AG04450 (cell line): ENCODE data around the gene CYP46A1. TPM values are rescaled to one million over a fixed set of nuclear protein-coding genes. Genes with fewer than 3 reads are reported as not detected.

Experiments used
- CTCF ChIA-PET: fragments of 300-600, 350-600 bp; formaldehyde crosslinking; extraction: SDS; loops from one replicate; lab custom pipeline; 2022; ENCODE audit warnings: antibody characterized with exemption, inconsistent platforms; lab: Charles Lee
- POLR2A ChIA-PET: fragments of 350-600 bp; formaldehyde crosslinking; extraction: SDS; loops from one replicate; lab custom pipeline; 2021; ENCODE audit warnings: antibody characterized with exemption, inconsistent platforms; lab: Yijun Ruan, JAX
- DNase-seq: peaks from one replicate; pipeline ENCODE4 v3.0.0-alpha.2; 2011; ENCODE audit warnings: low read depth, low spot score
- H3K27ac ChIP-seq: one replicate; pipeline ENCODE4 v1.5.1; 2012; ENCODE audit warnings: low read depth, low read length, control low read depth
- H3K27me3 ChIP-seq: one replicate; pipeline ENCODE4 v1.6.0; 2012; ENCODE audit warnings: low read length; ENCODE audit not compliant: control insufficient read depth, insufficient read depth
- H3K4me3 ChIP-seq: 2 replicates; pipeline ENCODE4 v1.5.1; 2011; ENCODE audit warnings: mild to moderate bottlenecking, low read depth, low read length, control low read depth
- H3K9me3 ChIP-seq: 2 replicates; pipeline ENCODE4 v1.5.1; 2012; ENCODE audit warnings: low read length; ENCODE audit not compliant: control insufficient read depth, insufficient read depth
- CTCF ChIP-seq: IDR thresholded peaks from 2 replicates; pipeline ENCODE4 v1.5.1; 2011; ENCODE audit warnings: low read depth, low read length, control low read depth, inconsistent platforms
- polyA plus RNA-seq: library from polyadenylated mRNA; depleted of rRNA; stranded (reverse); fragments of >200 nt; gene quantifications from 2 replicates; pipeline ENCODE4 v1.2.3, GENCODE V29; 2011

The CYP46A1 gene
- polyA plus RNA-seq, 1 experiment: 0.07 TPM

DNA sequence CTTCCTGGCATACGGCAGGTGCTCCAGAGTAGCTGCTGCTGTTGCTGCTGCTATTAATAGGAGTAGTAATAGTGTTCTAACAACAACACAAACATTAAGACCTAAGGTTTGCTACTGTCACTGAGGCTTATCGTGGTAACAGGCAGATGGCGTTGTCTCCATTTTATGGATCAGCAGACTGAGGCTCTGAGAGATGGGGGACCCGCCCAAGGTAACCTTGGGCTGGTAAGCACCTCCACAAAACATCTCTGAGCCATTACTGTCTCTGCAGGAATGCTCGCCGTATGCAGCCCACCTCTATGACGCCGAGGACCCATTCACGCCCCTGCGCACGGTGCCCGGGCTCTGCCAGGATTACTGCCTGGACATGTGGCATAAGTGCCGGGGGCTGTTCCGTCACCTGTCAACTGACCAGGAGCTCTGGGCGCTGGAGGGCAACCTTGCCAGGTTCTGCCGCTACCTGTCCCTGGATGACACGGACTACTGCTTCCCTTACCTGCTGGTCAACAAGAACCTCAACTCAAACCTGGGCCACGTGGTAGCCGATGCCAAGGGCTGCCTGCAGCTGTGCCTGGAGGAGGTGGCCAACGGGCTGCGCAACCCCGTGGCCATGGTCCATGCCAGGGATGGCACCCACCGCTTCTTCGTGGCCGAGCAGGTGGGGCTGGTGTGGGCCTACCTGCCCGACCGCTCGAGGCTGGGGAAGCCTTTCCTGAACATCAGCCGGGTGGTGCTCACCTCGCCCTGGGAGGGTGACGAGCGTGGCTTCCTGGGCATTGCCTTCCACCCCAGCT, 31.9 kb upstream of the CYP46A1 start:
- Histone ChIP-seq H3K9me3 (no peaks in the 10 kb centered on the region; the same call in 1 of the 2 replicates), H3K4me3 (no peak overlapping the region), H3K27me3 (no peaks in the 10 kb centered on the region), H3K27ac (no peak overlapping the region)
- no peak for TF ChIP-seq CTCF
- no peak for DNase-seq
- ChIA-PET POLR2A (no interaction called here), CTCF (no interaction called here)

DNA sequence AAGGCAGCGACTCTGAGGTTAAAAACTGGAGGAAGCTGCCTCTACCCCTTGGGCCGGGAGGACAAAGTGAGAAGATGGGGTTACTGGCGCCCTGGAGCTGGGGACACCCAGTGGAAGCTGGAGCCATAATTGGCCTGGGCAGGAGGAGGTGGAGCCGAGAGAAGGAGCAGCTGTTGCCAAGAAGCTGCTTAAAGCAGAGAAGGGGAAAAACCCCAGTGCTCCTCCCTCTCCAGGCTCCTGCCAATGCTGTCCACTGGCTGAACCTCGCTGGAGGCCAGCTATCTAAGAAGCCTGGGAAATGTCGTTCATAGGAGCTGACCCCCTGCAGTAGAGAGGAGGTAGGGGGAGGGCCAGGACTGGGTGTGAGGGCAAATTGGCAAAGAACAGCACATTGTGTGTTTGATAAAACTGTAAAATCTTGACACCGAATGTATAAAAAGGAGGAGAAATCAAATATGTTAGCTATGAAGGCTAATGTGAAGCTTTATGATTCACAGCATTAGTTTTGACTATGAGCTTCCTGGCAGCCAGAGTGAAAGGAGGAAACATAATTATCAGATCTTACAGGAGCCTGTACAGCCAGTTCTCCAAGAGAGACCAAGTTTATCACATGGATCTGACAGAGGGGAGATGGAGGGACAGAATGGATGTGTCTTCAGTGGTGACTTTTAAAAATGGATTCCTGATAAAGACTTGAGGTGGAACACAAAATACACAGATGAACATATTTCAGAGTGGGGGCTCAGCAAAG, 29.7 kb upstream of the CYP46A1 start:
- peak; percentile 29; the same call in 1 of the 2 replicates for TF ChIP-seq CTCF

GRCh38 chr14:99655521-99655920, 28.6 kb upstream of the CYP46A1 start:
- no peak for TF ChIP-seq CTCF
- H3K27ac ChIP-seq: no peak overlapping the region
- peaks cover 20% of the 10 kb centered on the region for H3K27me3 ChIP-seq
- no peaks in the 10 kb centered on the region for H3K9me3 ChIP-seq
- no peak for DNase-seq
- ChIA-PET CTCF (interaction anchor here (2.3 kb wide), 1 partner anchor 230 kb away, joined by 8 read pairs; no protein-coding TSS in a partner anchor), POLR2A (no interaction called here)
- H3K4me3 ChIP-seq: no peak overlapping the region

More for the DNA sequence above, 29.7 kb upstream of the CYP46A1 start:
- CTCF ChIA-PET: interaction anchor here (0.7 to 2.3 kb wide), 3 partner anchors 18 to 231 kb away, joined by 3 to 8 read pairs (median 5); no protein-coding TSS in a partner anchor
- POLR2A ChIA-PET: interaction anchor here (0.9 to 1.2 kb wide), 2 partner anchors 29 to 31 kb away, joined by 5 to 9 read pairs; partner anchors contain the start of gene CYP46A1
- Histone ChIP-seq H3K9me3 (no peaks in the 10 kb centered on the region; the same call in 1 of the 2 replicates), H3K27me3 (peaks cover 10% of the 10 kb centered on the region), H3K27ac (peak overlapping the region; percentile 21), H3K4me3 (no peak overlapping the region)
- DNase-seq: peak; percentile 46

DNA sequence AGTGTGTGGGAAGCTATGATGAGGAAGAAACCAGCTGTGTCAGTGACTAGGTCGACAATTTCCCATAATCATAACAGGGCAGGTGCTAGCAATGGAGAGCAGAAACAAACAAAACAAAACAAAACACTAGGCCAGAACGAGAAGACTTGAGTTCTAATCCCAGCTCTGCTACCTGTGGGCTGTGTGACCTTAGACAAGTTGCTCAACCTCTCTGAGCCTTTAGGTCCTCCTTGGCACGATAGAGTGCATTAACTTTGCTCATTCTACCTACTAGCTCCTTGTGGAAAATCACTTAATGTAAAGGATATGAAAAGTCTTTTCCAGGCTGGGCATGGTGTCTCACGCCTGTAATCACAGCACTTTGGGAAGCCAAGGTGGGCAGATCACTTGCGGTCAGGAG, 27.9 kb upstream of the CYP46A1 start:
- no peak for TF ChIP-seq CTCF
- Histone ChIP-seq H3K27me3 (peaks cover 20% of the 10 kb centered on the region), H3K4me3 (no peak overlapping the region), H3K9me3 (no peaks in the 10 kb centered on the region), H3K27ac (no peak overlapping the region)
- ChIA-PET POLR2A (no interaction called here), CTCF (interaction anchor here (0.7 to 2.3 kb wide), 2 partner anchors 28 to 230 kb away, joined by 3 to 8 read pairs; no protein-coding TSS in a partner anchor)
- no peak for DNase-seq
